Activated CD4-positive, alpha-beta T cell treated with anti-CD3 and anti-CD28 coated beads for 24 hours (primary cell): Measurements from ENCODE around the gene ADIRF.
"Not testable (repeated sequence)": the region's sequence is repeated elsewhere in the genome, so short reads cannot be mapped to it uniquely, and the experiment has no call there.

Source experiments
- DNase-seq, 2 donors: peaks; one replicate each; pipeline ENCODE4 v3.0.0-alpha.2; 2020; ENCODE audit warnings: low read depth in 2 of 2

ADIRF gene

GRCh38 chr10:86968271-86968993 is at the start of gene ADIRF:
ADIRF (plus strand) TSS chr10:86968482; CDS start chr10:86968545, 63 bp downstream.
- no peak for DNase-seq

GRCh38 chr10:86922553-86922961 is 45.7 kb upstream of the ADIRF start:
- no peak for DNase-seq

- no peak for DNase-seq
These were observed 38.6 kb upstream of the ADIRF start for GRCh38 chr10:86929468-86930380.

- DNase-seq = no peak
These were observed 36.4 kb upstream of the ADIRF start for GRCh38 chr10:86931872-86932271.

- DNase-seq = no peak
These were observed 35.6 kb upstream of the ADIRF start for GRCh38 chr10:86932674-86933073.

GRCh38 chr10:86934162-86934711 is 34.0 kb upstream of the ADIRF start:
- DNase-seq = not testable (repeated sequence)

GRCh38 chr10:86936661-86937501 is 31.4 kb upstream of the ADIRF start:
- DNase-seq = no peak

- DNase-seq = no peak
These were observed 30.7 kb upstream of the ADIRF start for GRCh38 chr10:86937502-86938154.

- no peak for DNase-seq
These were observed 30.0 kb upstream of the ADIRF start for GRCh38 chr10:86938260-86938659.

- not testable (repeated sequence) for DNase-seq
These were observed 28.2 kb upstream of the ADIRF start for GRCh38 chr10:86940076-86940475.

- no peak for DNase-seq
These were observed 27.6 kb upstream of the ADIRF start for GRCh38 chr10:86940677-86941076.

GRCh38 chr10:86941426-86941825 is 26.9 kb upstream of the ADIRF start:
- no peak for DNase-seq

- no peak for DNase-seq
These were observed 26.3 kb upstream of the ADIRF start for GRCh38 chr10:86941991-86942421.

GRCh38 chr10:86942441-86943315 is 25.6 kb upstream of the ADIRF start:
- DNase-seq = no peak

GRCh38 chr10:86943316-86944030 is 24.8 kb upstream of the ADIRF start:
- no peak for DNase-seq

GRCh38 chr10:86944031-86944419 is 24.3 kb upstream of the ADIRF start:
- DNase-seq = no peak

GRCh38 chr10:86944471-86944870 is 23.8 kb upstream of the ADIRF start:
- no peak for DNase-seq

GRCh38 chr10:86944907-86945306 is 23.4 kb upstream of the ADIRF start:
- no peak for DNase-seq
